Effector CD8-positive, alpha-beta T cell (primary cell): ENCODE results near the gene ABHD17A.

Experiments
- DNase-seq: peaks from one replicate; lab custom pipeline; 2025; lab: John Stamatoyannopoulos, UW

Gene ABHD17A

GRCh38 chr19:1853295-1854038 lies 31.8 kb downstream of the ABHD17A start:
- DNase-seq, result peak; percentile 74

GRCh38 chr19:1852581-1853128 lies 32.6 kb downstream of the ABHD17A start:
- DNase-seq, result no peak

GRCh38 chr19:1851654-1852580 lies 33.4 kb downstream of the ABHD17A start:
- DNase-seq, result peak; percentile 76

DNA sequence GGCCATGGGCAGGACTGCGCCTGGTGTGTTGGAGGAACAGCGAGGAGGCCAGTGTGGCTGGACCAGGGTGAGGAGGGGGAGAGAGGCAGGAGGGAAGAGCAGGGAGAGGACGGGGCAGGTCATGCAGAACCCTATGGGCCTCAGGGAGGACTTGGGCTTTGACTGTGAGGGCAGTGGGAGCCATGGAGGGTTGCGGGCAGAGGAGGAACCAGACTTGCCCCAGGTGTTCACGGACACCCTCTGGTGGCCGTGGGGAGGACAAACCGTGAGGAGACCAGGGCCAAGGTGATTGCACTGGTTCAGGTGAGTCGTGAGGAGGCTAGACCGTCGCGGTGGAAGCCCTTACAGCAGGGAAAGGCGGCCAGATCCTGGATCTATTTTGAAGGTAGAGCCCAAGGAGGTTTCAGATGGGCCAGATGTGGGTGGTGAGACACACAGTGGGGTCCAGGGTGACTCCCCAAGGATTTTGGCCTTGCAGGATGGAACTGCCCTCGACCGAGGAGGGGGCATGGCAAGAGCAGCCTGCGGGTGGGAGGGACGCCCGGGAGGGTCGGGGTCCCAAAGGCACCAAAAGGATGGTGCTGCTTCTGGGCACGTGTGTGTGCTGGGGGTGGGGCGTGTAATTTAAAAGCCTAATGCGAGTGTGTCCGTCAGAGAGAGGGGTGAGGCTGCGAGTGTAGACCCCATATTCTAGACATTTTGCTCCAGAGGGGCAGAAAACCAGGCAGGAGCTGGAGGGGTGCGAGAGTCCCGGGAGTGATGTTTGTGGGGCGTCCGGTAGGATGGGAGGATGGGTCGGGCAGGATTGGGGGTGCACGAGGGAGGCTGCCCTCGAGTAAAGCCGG lies 34.3 kb downstream of the ABHD17A start:
- no peak for DNase-seq

DNA sequence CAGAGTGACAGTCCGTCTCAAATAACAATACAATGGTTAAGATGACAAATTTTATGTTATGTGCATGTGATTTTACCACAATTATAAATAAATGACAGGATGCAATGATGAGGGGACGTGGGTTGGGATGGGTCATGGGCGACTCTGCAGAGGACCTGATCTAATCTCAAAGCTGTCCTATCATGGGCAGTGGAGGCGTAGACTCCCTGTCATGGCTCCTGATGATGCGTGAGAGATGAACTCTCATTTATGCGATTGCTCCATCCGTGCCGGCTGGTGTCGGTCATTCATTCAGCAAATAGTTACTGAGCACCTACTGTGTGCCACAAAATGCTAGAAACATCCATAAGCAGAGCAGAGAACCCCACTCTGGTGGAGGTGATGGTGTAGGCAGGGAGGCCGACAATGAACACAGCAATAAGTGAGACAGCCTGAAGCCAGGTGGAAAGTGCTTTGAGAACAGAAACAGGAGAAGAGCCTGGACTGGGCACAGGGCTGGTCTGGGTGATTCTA lies 35.4 kb downstream of the ABHD17A start:
- DNase-seq, result no peak

DNA sequence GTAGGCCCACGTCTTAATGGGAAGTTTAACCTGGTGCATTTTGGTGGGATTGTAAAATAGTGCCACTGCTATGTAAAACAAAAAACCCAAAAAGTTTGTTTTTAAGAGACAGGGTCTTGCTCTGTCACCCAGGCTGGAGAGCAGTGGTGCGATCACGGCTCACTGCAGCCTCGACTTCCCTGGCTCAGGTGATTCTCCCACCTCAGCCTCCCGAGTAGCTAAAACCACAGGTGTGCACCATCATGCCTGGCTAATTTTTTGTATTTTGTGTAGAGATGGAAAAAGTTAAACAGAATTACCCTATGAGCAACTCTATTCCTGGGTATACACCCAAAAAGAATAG lies 36.2 kb downstream of the ABHD17A start:
- no peak for DNase-seq

DNA sequence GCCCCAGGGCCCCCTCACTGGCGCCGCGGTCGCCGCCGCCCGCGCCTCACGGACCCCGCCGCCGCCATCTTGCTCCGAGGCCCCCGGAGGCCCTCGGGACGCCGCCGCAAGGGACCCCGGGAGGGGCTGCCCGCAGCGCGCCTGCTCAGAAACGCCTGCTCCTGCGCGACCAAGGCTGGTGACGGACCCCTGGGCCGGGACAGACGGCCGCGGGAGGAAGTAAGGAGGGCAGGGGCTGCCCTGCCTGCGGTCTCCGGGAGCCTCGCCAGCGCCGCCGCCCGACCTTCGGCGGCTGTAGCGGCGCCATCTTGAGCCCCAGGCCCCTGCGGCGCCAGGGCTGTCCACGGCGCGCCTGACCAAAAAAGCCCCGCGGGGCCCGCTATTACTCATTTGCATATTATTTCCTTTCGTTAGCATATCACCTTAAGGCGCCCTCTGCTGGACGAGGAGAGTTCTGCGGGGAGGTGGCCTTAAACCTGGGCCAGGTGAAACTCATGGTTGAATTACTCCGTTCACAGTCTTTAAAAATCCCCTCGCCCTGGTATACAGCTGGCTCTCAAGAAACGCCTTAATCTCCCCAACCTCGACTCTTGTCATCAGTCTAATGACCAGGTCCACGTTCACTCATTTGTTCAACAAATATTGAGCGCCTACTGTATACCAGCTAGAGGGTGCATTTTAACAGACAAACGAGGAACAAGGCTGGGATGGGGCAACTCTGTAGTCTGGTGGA lies 36.7 kb downstream of the ABHD17A start, which contains the start of gene REXO1:
Gene REXO1, minus strand, starts transcription at position 85 of the 733 bp plus-strand sequence. CDS start 125 bp downstream, outside the sequence.
- DNase-seq, result peak; percentile 99

DNA sequence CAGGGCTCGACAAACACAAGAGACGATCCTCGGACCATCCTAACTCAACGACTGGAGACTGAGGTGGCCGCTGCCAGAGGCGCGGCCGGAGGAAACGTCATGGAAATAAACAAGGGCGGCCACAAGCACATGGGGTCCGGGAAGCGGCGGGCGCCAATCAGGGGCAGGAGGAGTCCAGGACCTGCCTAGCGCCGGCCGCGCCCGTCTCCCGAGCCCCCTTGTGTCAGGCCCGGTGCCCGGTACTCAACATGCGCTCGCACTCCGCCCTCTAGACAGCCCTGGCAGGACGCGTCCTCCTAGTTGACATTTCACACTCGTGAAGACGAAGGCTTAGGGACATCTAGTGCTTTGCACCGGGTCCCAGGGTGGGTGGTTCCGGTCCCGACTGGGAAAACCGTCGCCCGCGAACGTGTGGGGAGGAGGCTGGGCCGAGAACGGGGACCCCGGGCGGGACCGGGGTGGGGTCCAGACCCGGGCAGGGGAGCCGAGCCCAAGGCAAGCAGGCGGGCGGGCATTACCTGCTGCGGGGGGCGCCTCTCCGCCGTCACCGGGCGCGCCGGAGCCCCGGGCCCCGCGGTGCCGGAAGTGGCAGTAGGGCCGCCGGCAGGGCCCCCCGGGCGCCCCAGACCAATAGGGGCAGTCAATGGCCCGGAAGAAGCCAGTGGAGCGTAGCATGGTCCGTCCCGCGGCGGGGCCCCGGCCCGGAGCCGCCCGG lies 37.5 kb downstream of the ABHD17A start:
- DNase-seq, result no peak

- no peak for DNase-seq
Observed at GRCh38 chr19:1847348-1847683, 38.0 kb downstream of the ABHD17A start.

- DNase-seq, result no peak
Observed at GRCh38 chr19:1846517-1847204, 38.6 kb downstream of the ABHD17A start.

- no peak for DNase-seq
Observed at GRCh38 chr19:1845642-1846041, 39.7 kb downstream of the ABHD17A start.

DNA sequence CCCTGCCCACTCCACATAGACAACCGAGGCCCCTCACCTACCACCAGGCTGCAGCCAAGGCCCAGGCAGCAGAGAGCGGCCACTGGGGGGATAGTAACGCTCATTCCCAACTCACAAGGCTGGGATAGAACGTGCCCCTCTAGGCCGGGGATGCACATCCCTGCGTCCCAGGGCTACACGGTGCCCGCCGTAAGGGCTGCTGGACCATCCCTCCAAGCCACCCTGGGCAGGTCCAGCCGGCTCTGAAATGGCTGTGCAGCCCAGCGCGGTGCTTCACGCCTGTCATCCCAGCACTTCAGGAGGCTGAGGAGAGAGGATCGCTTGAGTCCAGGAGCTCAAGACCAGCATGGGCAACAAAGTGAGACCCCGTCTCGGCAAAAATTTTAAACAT lies 40.2 kb downstream of the ABHD17A start:
- no peak for DNase-seq

- no peak for DNase-seq
Observed at GRCh38 chr19:1844513-1845124, 40.7 kb downstream of the ABHD17A start.

- DNase-seq, result no peak
Observed at GRCh38 chr19:1843646-1844394, 41.5 kb downstream of the ABHD17A start.

- no peak for DNase-seq
Observed at GRCh38 chr19:1843116-1843515, 42.2 kb downstream of the ABHD17A start.

GRCh38 chr19:1841209-1841924 lies 43.9 kb downstream of the ABHD17A start:
- no peak for DNase-seq

DNA sequence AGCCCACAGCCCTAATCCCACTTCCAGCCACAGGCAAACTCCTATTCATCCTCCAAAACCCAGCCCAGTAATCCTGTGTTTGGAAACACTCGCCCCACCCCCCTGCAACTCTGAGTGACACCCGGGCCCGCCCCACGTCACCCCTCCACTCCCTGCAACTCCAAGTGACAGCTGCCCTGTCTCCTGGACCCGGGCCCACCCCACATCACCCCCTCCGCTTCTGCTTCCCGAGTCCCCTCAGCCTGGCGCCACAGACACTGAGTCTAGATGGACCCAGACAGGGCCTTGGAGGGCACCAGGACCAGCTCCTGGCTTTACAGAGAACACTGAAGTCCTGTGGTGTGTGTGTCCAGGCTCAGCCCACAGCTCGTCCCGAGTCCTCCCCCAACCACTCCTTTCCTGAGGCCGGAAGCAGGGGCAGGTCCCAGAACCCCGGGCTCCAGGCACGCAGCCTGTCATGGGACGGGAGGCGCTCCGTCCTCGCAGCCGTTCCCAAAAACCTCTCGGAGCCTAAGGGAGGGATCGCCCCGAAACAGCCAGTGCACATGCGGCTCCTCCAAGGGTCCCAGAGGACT lies 44.7 kb downstream of the ABHD17A start:
- no peak for DNase-seq
